HG03060 (cell line): Measurements from ENCODE around the gene FOXE1.

Source experiments
- ATAC-seq: cut with Tn5 transposase; IDR thresholded peaks from one replicate; pipeline ENCODE4 v1.9.1; 2021; ENCODE audit warnings: low read depth, moderate number of reproducible peaks; ENCODE audit not compliant: unreplicated experiment

The FOXE1 gene

DNA sequence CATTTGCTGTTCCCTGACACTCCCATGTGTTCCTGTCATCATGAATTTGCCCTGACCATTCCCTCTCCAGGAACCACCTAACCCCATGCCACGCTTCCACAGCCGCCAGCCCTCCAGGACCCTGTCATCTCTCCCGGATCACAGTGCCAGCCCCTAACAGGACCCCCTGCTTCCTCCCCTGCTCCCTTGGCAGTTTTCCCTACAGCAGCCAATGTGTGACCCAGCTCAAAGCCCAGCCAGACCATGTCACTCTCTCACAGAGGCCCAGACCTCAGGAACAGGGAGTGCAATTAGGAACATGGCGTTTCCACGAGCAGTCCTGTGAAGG, 8.1 kb downstream of the FOXE1 start:
- no peak for ATAC-seq

DNA sequence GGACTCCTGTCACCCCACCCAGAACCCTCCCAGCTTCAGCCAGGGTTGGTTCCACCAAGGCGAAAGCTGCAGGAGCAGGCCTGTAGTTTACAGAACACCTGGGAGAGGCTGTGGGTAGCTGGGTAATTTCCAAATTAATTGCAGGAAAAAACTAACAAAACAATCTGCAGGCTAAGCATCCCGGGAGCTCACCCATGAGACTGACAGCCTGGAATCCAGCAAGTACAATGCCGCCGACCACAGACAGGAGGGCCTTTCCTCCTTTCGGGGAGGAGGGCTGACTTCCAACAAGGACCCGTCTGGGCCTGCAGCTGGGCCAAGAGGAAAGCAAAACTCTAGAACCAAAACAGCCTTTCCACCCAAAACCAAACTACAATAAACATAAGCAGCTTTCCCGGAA, 10.3 kb downstream of the FOXE1 start:
- no peak for ATAC-seq

DNA sequence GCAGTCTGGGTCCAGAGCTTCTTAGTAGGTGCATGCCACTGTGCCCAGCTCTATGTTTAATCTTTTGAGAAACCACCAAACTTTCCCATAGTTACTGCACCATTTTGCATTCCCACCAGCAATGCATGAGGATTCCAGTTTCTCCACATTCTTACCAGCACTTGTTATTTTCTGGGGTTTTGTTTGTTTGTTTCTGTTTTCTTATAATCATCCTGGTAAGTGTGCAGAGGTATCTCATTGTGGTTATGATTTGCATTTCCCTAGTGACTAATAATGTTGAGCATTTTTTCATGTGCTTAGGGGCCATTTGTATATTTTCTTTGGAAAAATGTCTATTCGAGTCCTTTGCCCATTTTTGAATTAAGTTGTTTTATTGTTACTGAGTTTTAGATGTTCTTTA, 11.4 kb downstream of the FOXE1 start:
- ATAC-seq, result no peak

DNA sequence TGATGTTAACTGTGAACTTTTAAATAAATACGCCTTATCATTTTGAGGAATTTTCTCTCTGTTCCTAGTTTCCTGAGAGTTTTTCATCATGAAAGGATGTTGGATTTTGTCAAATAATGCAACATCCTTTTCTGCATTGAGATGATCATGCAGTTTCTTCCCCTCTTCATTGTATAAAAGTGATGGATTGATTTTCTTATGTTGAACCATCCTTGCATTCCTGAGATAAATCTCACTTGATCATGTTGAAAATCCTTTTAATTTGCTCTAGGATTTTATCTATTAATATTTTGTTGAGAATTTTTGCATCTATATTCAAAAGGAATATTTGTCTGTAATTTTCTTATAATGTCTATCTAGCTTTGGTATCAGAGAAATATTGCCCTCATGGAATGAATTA, 13.3 kb downstream of the FOXE1 start:
- ATAC-seq, result no peak

DNA sequence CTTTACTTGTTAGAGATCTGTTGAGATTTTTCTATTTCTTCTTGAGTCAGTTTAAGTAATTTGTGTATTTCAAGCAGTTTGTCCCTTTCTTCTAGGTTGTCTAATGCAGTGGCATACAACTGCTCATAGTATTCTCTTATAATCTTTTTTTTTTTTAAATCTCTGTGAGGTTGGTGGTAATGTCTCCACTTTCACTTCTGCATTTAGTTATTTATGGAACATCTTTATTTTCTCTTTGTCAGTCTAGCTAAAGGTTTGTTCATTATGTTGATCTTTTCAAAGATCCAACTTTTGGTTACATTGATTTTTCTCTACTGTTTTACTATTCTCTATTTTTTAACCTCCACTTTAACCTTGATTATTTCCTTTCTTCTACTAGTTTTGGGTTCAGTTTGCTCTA, 13.8 kb downstream of the FOXE1 start:
- ATAC-seq, result peak; percentile 73

DNA sequence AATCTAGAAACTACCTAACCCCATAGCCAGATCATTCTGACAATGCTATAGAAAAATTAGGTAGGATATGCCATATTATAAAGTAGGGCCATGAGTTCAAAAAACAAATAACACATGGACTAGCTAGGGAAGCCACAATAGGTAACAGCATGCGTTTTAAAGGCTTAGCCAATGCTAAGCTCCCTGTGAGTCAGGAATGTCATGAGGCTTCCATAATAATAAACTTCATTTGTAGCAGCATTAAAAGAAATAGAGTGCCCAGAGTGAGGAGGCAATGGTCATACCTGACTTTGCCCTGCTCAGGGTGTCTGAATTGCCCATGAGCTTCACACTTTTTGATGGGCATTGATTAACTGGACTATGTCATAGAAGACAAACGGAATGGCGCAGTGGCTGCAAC, 15.8 kb downstream of the FOXE1 start:
- no peak for ATAC-seq

DNA sequence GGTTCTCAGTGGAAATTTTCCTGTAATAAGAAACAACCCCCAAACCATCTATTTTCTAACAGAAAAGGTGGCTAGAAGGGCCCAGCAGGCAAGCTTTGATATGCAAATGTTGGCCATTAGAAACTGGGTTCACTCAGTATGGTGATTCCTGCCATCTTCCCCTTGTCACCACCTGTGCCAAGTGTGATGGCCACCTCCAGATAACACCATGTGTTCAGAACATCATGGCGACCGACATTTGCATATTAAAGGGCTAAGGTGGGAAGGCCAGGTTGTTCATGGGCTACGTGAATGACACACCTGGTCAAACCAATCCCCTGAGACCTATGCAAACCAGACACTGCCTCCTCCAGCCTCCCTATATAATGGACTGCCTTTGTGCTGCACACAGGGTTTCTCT, 20.4 kb downstream of the FOXE1 start:
- ATAC-seq, result no peak

DNA sequence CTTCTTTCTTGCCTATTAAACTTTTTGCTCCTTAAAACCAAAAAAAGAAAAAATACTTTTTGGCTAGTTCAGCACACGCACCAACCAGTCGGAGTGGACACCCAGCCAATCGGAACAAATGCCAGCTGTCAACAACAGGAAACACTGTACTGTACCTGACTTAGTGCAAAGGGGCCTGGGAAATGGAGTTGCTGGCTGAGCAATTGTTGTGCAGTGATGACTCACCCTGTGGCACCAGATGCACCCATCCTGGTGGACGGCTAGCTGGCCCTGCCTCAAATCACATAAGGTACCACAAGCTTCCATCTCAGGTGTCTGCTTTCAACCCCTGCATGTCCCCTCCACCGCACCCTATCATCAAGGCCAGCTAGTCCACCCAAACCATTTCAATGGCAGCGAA, 20.9 kb downstream of the FOXE1 start:
- no peak for ATAC-seq

DNA sequence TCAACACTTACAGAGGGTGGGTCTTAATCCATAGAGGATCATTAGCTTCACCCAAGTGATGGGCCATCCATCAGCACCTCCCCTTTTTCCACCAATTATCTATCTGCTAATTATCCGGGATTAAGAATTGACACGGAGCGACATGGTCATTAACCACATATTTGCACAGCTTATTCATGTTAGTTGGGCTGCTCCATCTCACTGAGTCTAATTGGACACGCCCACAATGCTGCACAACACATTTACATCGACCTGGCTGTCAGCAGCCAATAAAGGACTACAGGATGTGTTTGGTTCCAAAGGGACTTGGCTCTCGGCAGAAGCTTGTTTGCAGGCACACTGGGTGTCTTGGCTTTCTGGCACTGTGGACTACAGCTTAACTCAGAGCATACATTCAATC, 21.6 kb downstream of the FOXE1 start:
- ATAC-seq, result no peak

DNA sequence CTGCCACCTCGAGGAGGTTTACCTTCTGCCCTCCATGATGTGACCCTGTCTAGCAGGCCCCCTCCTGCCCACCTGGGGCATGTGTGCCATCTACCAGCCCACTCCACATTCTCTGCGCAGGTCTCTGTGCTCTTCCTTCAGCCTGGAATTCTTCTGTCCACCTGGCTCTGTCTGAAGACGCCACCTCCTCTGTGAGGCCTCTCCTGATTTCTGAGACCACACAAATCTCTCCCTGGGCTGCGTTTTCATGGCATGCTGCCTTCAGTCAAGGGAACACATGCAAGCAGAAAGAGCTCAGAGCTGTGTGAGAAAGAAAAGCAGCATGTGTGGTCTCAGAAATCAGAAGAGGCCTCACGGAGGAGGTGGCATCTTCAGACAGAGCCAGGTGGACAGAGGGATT, 22.1 kb downstream of the FOXE1 start:
- ATAC-seq, result no peak

DNA sequence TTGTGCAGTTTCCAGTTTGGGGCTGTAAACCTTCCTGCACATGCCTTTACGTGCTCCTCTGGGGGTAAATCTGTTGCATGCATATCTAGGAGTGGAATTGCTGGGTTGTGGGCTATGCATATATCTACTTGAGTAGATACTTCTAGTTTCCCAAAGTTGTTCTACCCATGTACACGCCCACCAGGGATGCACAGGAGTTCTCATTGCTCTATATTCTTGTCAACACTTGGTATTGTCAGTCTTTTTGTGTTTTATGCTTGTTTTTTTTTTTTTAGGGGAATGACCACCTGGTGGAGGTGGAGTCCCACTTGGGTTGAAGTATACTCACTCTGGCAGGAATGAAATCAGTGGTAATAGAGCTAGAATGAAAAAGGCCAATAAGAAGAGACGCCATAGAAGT, 23.0 kb downstream of the FOXE1 start:
- ATAC-seq, result no peak

DNA sequence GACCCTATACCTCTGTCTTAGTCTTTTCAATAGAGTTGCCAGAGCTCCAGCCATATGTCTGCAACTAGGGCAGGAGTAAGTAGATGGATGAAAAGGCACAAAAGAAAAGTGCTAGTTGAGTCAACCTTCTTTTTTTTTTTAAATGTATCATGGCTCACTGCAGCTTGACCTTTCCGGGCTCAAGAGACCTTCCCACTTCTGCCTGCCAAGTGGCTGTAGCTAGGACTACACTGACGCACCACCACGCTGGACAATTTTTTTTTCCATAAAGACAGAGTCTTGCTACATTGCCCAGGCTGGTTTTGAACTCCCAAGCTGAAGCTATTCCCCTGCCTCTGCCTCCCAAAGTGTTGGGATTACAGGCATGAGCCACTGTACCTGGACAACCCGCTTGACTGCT, 27.3 kb downstream of the FOXE1 start:
- no peak for ATAC-seq

DNA sequence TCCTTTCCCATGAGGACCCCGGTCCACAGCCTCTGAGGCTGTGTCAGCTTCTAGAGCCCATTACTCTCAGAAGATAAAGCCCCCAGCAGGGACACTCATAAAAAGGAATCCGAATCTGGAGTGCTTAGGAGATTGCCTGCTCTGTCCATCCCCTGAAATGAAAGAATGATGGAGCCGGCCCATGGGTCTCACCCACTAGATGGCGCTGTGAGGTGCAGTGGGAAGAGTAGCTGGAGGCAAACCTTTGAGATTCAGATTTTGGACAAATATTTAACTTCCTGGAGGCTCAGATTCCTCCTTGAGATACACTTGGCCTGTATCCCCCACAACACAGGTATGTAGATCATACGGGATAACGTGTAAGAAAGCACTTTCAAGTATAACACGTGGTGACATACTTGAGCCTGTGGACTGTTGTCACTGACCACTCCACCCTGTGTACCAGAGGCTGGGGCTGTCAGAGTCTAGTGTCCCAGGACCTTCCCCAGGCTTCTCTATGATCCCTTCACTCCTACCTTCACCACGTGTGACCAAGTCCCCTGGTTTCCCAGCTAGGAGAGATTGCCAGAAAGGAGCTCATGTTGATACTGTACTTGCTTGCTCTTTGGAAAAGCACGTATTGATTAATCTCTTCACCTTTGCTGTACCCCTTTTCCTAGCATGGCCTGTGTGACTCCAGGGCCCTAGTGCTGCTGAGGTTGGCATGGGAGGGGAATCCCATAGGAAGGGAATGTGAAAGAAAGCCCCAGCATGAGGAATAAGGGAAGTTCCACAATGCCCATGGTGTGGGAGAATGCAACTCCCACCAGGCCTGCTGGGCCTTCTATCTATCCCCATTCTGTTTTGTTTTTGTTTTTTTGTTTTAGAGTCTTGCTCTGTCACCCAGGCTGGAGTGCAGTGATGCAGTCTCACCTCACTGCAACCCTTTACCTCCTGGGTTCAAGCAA, 37.2 kb downstream of the FOXE1 start:
- ATAC-seq, result no peak

DNA sequence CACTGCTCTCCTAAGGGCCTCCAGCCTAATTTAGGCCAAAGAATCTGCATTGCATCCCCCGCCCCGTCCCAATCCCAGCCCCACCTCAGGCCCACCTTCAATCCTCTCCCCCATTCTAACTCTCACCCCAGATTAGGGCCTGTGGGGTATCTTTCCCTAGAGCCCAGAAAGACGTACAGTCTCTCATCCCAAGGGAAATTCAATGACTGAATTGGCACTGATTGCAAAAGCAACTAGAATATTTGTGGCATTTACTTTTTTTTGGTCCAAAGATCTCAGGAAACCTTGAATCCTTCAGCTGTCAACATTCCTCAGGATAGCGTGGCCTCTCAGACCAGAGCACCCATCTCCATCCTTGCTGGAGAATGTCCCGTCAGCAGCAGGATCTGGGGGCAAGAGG, 38.7 kb downstream of the FOXE1 start:
- no peak for ATAC-seq

DNA sequence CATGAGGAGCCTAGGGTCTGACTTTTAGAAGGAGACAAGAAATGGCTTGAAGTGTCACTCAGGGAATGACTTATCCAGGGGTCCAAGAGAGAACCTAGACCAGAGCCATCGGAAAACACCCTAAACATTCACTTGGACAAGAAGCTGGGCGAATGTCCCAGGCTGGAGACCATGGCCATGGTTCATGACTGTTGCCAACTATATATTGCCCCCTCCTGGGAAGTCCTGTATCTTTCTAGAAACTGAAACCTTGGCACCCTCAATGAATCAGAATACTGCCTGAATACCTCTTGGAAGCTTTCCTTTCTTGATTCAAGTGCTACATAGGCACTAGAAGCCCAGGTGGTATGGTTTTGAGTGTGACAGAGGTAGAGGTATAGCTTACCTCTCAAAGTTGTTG, 39.4 kb downstream of the FOXE1 start:
- no peak for ATAC-seq

DNA sequence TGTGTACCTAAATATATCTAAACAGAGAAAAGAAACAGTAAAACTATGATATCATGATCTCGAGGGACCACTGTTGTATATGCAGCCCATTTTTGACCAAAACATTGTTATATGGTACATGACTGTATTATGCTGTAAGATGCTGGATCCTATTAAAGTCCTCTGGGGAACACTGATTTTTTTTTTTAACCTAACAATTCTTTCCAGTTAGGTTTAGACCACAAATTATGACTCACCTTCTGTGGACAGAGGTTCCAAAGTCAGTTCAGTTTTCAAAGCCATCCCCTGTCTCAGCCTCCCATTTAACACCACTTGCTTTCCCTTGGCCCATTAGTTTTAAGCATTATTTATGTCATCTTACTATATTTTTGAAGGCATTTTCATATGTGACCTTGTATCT, 42.2 kb downstream of the FOXE1 start:
- ATAC-seq, result no peak

DNA sequence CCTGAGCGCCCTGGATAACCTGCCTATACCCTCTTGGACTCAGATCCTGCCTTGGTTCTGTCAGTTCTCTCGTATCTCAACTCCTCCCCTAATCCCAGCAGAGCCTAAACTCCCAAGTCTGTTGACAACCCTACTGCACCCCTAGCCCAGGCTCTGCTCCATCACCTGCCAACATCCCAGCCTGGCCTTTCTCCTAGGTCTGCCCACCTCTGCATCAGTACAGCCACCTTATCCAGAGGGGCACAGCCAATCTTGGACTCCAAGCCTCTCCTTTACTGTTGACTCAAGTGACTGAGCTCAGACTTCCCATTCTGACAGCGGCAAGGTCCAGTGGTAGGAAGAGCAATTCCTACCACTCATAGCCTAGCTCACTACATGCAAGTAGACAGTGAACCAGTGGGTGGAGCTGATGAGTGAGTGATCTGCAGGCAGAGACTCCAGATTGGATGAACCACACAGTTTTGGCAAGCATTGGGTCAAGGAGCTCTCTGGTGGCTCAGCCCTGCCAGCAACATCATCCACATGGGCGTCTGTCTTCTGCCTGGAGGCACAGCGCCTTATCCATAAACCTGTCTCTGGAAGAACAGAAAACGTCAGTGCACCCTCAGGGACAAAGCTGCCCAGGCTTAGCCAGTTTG, 42.8 kb downstream of the FOXE1 start:
- ATAC-seq, result no peak

DNA sequence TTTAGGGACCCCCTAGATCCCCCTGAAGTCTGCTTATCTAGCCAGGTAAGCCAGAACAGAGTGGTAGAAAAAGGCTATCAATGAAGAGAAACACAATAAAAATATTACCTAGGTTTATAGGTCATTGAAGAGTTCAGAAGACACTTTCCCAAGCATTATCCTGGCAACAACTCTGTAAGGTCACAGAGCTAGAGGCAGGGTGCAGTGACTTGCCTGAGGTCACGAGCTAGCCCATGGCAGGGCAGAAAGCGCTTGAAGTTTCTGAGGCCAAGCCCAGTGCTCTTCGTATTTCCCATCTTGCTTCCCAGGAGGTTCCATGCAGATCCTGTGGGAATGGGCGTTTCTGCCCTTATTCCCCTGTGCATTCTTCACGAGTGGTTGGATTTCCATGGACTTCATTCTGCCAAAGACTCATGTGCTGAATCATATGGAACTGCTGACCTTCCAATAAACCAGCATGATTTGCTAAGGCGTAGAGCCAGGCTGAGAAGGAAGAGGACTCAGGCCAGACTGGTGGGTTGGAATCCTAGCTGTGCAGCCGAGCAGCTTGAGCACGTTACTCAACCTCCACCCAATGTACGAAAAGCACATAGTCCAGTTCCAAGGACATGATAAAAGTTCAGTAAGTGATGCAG, 47.2 kb downstream of the FOXE1 start:
- no peak for ATAC-seq

DNA sequence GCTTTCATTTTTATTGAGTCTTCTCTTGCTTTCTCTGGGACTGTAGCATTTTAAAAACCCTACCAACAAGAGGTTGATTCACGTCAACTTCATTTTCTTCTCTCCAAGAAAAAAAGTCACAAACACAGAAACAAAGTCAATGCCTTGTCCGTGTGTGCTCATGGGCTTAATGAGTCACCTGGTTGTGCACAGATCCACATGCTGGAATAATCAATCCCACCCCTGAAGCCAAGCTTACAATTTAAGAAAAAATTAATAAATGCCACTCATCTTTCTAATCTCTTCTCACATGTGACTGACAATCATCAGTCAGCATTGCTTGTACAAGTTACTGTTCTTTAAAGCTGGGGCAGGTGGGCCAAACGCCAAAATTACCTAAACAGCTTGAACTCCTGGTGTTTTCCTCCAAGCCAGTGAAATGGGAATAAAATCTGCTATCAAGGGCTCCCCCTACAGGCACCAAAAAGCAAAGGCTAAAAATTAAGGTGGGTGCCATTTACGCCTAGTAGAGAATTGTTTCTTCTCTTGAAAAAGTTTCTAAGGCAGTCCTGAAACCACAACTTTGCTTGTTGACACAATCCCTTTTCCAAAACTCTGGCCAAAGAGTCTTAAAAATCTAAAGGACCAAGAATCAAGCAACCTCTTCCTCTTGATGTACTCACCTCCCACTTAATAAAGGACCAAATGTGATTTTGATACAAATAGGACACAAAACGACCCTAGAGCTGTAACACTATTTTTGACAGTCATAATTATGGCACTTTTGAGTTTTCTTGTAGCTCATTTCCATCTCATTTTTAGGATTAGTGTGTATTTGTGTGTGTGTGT, 47.9 kb downstream of the FOXE1 start:
- ATAC-seq, result no peak

DNA sequence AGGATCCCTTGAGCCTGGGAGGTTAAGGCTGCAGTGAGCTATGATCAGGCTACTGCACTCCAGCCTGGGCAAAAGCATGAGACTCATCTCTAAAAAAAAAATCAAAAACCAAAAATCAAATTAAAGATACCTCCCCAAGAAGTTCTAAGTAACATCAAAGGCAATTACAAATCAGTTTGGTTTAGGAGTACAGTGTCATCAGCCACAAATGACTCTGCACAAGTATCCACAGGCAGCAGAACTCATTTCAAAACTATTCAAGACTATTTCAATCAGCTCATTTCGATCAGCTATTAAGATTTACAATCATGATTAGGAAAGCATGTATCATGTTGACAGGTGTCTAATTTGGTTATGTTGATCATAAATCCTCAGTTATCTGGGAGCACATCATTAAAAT, 50.2 kb downstream of the FOXE1 start:
- no peak for ATAC-seq

DNA sequence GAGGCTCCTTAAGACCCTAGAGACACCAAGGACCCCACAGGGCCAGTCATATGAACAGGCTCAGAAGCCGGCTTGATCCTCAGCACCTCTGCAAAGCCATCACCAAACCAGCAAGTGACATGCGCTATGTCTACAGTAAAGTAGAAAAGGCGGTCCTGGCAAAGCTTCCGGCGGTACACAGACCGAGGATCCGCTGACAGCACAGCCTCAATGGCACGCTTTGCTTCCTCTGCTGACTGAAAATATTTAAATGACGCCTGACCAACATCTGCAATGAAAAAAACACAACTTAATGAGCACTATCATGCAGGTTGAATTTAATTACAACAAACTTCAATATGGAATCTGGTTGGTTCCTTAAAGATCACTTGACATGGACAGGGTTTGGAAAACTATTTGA, 51.7 kb downstream of the FOXE1 start:
- no peak for ATAC-seq
